Stimulated activated CD8-positive, alpha-beta memory T cell treated with anti-CD3 and anti-CD28 coated beads, Interleukin-12 subunit alpha, Interleukin-12 subunit beta, amount 100 ng/mL, for 24 hours (primary cell): Measurements from ENCODE around the gene BAK1.
"Not testable (repeated sequence)": the region's sequence is repeated elsewhere in the genome, so short reads cannot be mapped to it uniquely, and the experiment has no call there.

Experiments
- DNase-seq: peaks from one replicate; pipeline ENCODE4 v3.0.0-alpha.2; 2020; ENCODE audit errors: extremely low read depth

BAK1 gene

GRCh38 chr6:33607784-33608161 lies 27.7 kb upstream of the BAK1 start:
- no peak for DNase-seq

GRCh38 chr6:33607126-33607783 lies 27.2 kb upstream of the BAK1 start:
- no peak for DNase-seq

- DNase-seq = no peak
These were observed 26.6 kb upstream of the BAK1 start for GRCh38 chr6:33606642-33607041.

- DNase-seq = no peak
These were observed 25.1 kb upstream of the BAK1 start for GRCh38 chr6:33604941-33605854.

GRCh38 chr6:33602180-33602579 lies 22.1 kb upstream of the BAK1 start:
- no peak for DNase-seq

- no peak for DNase-seq
These were observed 20.7 kb upstream of the BAK1 start for GRCh38 chr6:33600761-33601160.

GRCh38 chr6:33599413-33599938 lies 19.4 kb upstream of the BAK1 start:
- DNase-seq = no peak

GRCh38 chr6:33597551-33598322 lies 17.7 kb upstream of the BAK1 start:
- DNase-seq = no peak

GRCh38 chr6:33596894-33597293 lies 16.8 kb upstream of the BAK1 start:
- not testable (repeated sequence) for DNase-seq

- DNase-seq = no peak
These were observed 15.1 kb upstream of the BAK1 start for GRCh38 chr6:33595001-33595846.

GRCh38 chr6:33593414-33593727 lies 13.3 kb upstream of the BAK1 start:
- DNase-seq = no peak

GRCh38 chr6:33592595-33593413 lies 12.7 kb upstream of the BAK1 start:
- DNase-seq = no peak

- no peak for DNase-seq
These were observed 12.2 kb upstream of the BAK1 start for GRCh38 chr6:33592280-33592594.

- no peak for DNase-seq
These were observed 11.5 kb upstream of the BAK1 start for GRCh38 chr6:33591424-33592032.

- no peak for DNase-seq
These were observed 10.6 kb upstream of the BAK1 start for GRCh38 chr6:33590531-33591198.

GRCh38 chr6:33589731-33590530 lies 9.9 kb upstream of the BAK1 start:
- DNase-seq = no peak

GRCh38 chr6:33589392-33589730 lies 9.3 kb upstream of the BAK1 start:
- no peak for DNase-seq

- DNase-seq = no peak
These were observed 8.8 kb upstream of the BAK1 start for GRCh38 chr6:33588894-33589293.

GRCh38 chr6:33587529-33587928 lies 7.5 kb upstream of the BAK1 start:
- DNase-seq = no peak
